PC-3 (cell line): ENCODE results near the gene WDR76.

ENCODE experiments used
- EZH2phosphoT487 ChIP-seq: fragments of 300-600 bp; sonication (generic); IDR thresholded peaks from 2 replicates; pipeline ENCODE4 v1.6.1; 2018; ENCODE audit warnings: mild to moderate bottlenecking, antibody characterized with exemption, low read length, borderline replicate concordance
- TF ChIP-seq, protein P1 (sequence below): fragments of 300-600 bp; sonication (generic); conservative IDR thresholded peaks from 2 replicates; pipeline ENCODE4 v1.5.1; 2017; ENCODE audit warnings: antibody characterized with exemption, low read depth, mild to moderate bottlenecking, low read length

DNA sequence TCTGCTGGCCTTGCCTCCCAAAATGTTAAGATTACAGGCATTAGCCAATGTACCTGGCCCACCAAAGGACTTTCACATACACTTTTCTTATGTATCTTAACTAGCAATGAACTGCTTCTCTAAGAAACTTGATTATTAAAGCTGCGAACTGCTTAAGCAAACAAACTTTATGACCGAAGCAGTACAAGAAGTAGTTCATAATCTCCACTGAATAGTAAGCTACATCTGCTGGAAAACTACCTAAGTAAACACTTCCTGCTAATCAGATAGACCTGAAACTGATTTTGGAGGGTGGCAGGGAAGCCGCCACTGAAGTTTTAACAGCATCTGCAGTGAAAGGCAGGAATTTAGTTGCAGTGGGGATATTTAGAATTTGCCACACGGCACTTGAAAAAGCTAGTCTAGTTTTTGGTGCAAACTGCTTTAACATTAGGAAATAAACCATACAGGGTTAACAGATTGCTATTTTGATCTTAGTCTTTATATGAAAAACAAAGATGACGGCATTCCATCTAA lies 18.3 kb upstream of the WDR76 start:
- TF ChIP-seq, protein P1, sequence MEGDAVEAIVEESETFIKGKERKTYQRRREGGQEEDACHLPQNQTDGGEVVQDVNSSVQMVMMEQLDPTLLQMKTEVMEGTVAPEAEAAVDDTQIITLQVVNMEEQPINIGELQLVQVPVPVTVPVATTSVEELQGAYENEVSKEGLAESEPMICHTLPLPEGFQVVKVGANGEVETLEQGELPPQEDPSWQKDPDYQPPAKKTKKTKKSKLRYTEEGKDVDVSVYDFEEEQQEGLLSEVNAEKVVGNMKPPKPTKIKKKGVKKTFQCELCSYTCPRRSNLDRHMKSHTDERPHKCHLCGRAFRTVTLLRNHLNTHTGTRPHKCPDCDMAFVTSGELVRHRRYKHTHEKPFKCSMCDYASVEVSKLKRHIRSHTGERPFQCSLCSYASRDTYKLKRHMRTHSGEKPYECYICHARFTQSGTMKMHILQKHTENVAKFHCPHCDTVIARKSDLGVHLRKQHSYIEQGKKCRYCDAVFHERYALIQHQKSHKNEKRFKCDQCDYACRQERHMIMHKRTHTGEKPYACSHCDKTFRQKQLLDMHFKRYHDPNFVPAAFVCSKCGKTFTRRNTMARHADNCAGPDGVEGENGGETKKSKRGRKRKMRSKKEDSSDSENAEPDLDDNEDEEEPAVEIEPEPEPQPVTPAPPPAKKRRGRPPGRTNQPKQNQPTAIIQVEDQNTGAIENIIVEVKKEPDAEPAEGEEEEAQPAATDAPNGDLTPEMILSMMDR, result no peak
- no peak for TF ChIP-seq EZH2phosphoT487
